GM12892 (cell line): ENCODE results near the gene MSMP.

ENCODE experiments used
- POLR2A ChIP-seq: IDR thresholded peaks from 2 replicates; pipeline ENCODE4 v1.6.1; 2011; ENCODE audit warnings: low read depth, low read length, control low read depth
- POLR2AphosphoS5 ChIP-seq: IDR thresholded peaks from 2 replicates; pipeline ENCODE4 v1.6.1; 2011; ENCODE audit warnings: low read depth, low read length, control low read depth

GRCh38 chr9:35769763-35770162 is 15.7 kb upstream of the MSMP start:
- no peak for TF ChIP-seq POLR2A
- TF ChIP-seq POLR2AphosphoS5 = no peak
